ENCODE results near the gene PXN. TPM values are rescaled to one million over a fixed set of nuclear protein-coding genes. Genes with fewer than 3 reads are reported as not detected.

PXN gene
- polyA plus RNA-seq, 2 of the 4 experiments (the other 2 are of a cell fraction) = 40.1 to 97.0 TPM

DNA sequence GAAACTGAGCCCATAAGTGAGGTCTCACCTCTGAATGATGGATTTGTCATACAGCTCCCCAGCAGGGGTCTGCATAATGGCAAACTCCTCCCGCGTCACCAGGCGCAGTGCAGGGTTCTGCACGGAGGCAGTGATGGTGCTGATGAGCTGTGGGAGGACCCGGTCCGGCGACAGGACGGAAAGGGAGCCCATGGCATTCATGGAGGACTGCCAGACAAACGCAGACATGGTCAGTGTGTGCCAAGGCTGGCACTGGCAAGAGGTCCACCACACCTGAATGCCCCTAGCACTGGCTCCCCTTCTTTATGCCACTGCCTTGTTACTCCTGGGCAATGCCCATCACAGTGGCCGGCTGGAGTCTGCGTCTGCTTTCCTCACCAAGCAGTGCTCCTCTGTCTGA, 103.7 kb downstream of the PXN start:
- ATAC-seq (no peak), DNase-seq (ENCODE audit: low read depth in 1 of 2, low spot score in 1 of 2) (no peak), FAIRE-seq (no peak)
- TF ChIP-seq EHMT2 (IDR thresholded peaks at IDR 0.05; ENCODE audit: low read depth) (no peak), POLR2AphosphoS2 (conservative IDR thresholded peaks at IDR 0.05; ENCODE audit: low read length) (no peak; the same call in 1 of the 2 replicates), NFE2L2 (conservative IDR thresholded peaks at IDR 0.05; ENCODE audit: low read length) (no peak), FOSB (CRISPR knock-in tag; IDR thresholded peaks at IDR 0.05) (no peak), RARB (CRISPR knock-in tag; IDR thresholded peaks at IDR 0.05) (no peak), ZNF302 (CRISPR knock-in tag; IDR thresholded peaks at IDR 0.05) (no peak), MAZ (IDR thresholded peaks at IDR 0.05; ENCODE audit: borderline replicate concordance, low read depth, low read length) (no peak), EHF (CRISPR knock-in tag; IDR thresholded peaks at IDR 0.05) (no peak), FOXS1 (CRISPR knock-in tag; IDR thresholded peaks at IDR 0.05) (no peak), TFCP2L1 (CRISPR knock-in tag; IDR thresholded peaks at IDR 0.05) (no peak), RFX5 (IDR thresholded peaks at IDR 0.05) (no peak), KDM5A (IDR thresholded peaks at IDR 0.05) (no peak), HEYL (CRISPR knock-in tag; IDR thresholded peaks at IDR 0.05) (no peak)
- TF ChIP-seq, protein P1, sequence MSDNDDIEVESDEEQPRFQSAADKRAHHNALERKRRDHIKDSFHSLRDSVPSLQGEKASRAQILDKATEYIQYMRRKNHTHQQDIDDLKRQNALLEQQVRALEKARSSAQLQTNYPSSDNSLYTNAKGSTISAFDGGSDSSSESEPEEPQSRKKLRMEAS (IDR thresholded peaks at IDR 0.05) = no peak
- Histone ChIP-seq H3K9me3 (no peaks in the 10 kb centered on the region), H3K4me3 (no peak overlapping the region), H3K4me1 (no peaks in the 10 kb centered on the region), H3K27ac (no peak overlapping the region), H3K4me2 (no peak overlapping the region)
- 92% methylated on average over 11 of the region's 11 CpGs for WGBS (ENCODE audit: missing lambda C conversion rate)
- CTCF ChIA-PET = interaction anchor here (0.8 to 2.3 kb wide), 4 partner anchors 8 to 65 kb away, joined by 3 to 5 read pairs (median 4); no protein-coding TSS in a partner anchor
- POLR2A ChIA-PET = interaction anchor here (0.5 to 0.8 kb wide), 3 partner anchors 13 to 39 kb away, joined by 3 read pairs; partner anchors contain the start of gene RPLP0

Small RNA genes within 50 kb of the gene (small RNA-seq; reads per million reads assigned to genes)
- gene RNU4-1 (4.9 to 425 (median 44.7) reads per million in 6 experiments), gene RNU4-2 (12.8 to 1,807 (median 120) reads per million in 6 experiments), gene RNU6-1088P (0 reads per million in 6 experiments)

Other genes with a start within 250 kb of the PXN start
- 42.0 and 67.6 TPM in 2 replicates for gene RAB35, start 149.0 kb downstream of the PXN start, polyA plus RNA-seq (2011; rRNA removed)
- gene RAB35, start 149.0 kb downstream of the PXN start, polyA plus RNA-seq (2017; fragmentation: RNase III; extraction: RNeasy Plus Mini Kit Qiagen cat#74134 plus additional on column Dnase treatment) = 44.0 to 49.5 TPM (median 47.8 TPM) in 3 replicates
- gene GCN1, start 71.0 kb downstream of the PXN start, polyA plus RNA-seq (2011; rRNA removed) = 64.1 and 81.5 TPM in 2 replicates
- 43.2 to 50.8 TPM (median 45.8 TPM) in 3 replicates for gene GCN1, start 71.0 kb downstream of the PXN start, polyA plus RNA-seq (2017; fragmentation: RNase III; extraction: RNeasy Plus Mini Kit Qiagen cat#74134 plus additional on column Dnase treatment)
- gene RPLP0, start 64.6 kb downstream of the PXN start, polyA plus RNA-seq (2011; rRNA removed) = 5,441 and 7,182 TPM in 2 replicates
- gene RPLP0, start 64.6 kb downstream of the PXN start, polyA plus RNA-seq (2017; fragmentation: RNase III; extraction: RNeasy Plus Mini Kit Qiagen cat#74134 plus additional on column Dnase treatment) = 3,449 to 3,524 TPM (median 3,456 TPM) in 3 replicates
- gene RNU4-2, start 26.2 kb upstream of the PXN start, polyA plus RNA-seq (2011; rRNA removed) = under 0.01 TPM in 1 of 2 replicates, not detected in the other
- not detected in 3 replicates for gene RNU4-2, start 26.2 kb upstream of the PXN start, polyA plus RNA-seq (2017; fragmentation: RNase III; extraction: RNeasy Plus Mini Kit Qiagen cat#74134 plus additional on column Dnase treatment)
- gene RNU4-1, start 27.5 kb upstream of the PXN start, polyA plus RNA-seq (2011; rRNA removed) = not detected in 2 replicates
- not detected in 3 replicates for gene RNU4-1, start 27.5 kb upstream of the PXN start, polyA plus RNA-seq (2017; fragmentation: RNase III; extraction: RNeasy Plus Mini Kit Qiagen cat#74134 plus additional on column Dnase treatment)
- gene SIRT4, start 36.6 kb upstream of the PXN start, polyA plus RNA-seq (2011; rRNA removed) = 1.6 and 2.6 TPM in 2 replicates
- 0.87 to 1.6 TPM (median 0.95 TPM) in 3 replicates for gene SIRT4, start 36.6 kb upstream of the PXN start, polyA plus RNA-seq (2017; fragmentation: RNase III; extraction: RNeasy Plus Mini Kit Qiagen cat#74134 plus additional on column Dnase treatment)
- 0.21 TPM in 1 of 2 replicates, not detected in the other for gene PLA2G1B, start 62.0 kb upstream of the PXN start, polyA plus RNA-seq (2011; rRNA removed)
- not detected in 3 replicates for gene PLA2G1B, start 62.0 kb upstream of the PXN start, polyA plus RNA-seq (2017; fragmentation: RNase III; extraction: RNeasy Plus Mini Kit Qiagen cat#74134 plus additional on column Dnase treatment)
- 0.44 and 0.72 TPM in 2 replicates for gene MSI1, start 103.4 kb upstream of the PXN start, polyA plus RNA-seq (2011; rRNA removed)
- gene MSI1, start 103.4 kb upstream of the PXN start, polyA plus RNA-seq (2017; fragmentation: RNase III; extraction: RNeasy Plus Mini Kit Qiagen cat#74134 plus additional on column Dnase treatment) = 1.0 to 1.9 TPM (median 1.4 TPM) in 3 replicates
- gene COX6A1, start 172.4 kb upstream of the PXN start, polyA plus RNA-seq (2011; rRNA removed) = 948 and 1,287 TPM in 2 replicates
- 709 to 768 TPM (median 759 TPM) in 3 replicates for gene COX6A1, start 172.4 kb upstream of the PXN start, polyA plus RNA-seq (2017; fragmentation: RNase III; extraction: RNeasy Plus Mini Kit Qiagen cat#74134 plus additional on column Dnase treatment)
- 97.9 and 114 TPM in 2 replicates for gene TRIAP1, start 180.7 kb upstream of the PXN start, polyA plus RNA-seq (2011; rRNA removed)
- gene TRIAP1, start 180.7 kb upstream of the PXN start, polyA plus RNA-seq (2017; fragmentation: RNase III; extraction: RNeasy Plus Mini Kit Qiagen cat#74134 plus additional on column Dnase treatment) = 70.9 to 81.9 TPM (median 72.3 TPM) in 3 replicates
- 39.9 and 40.6 TPM in 2 replicates for gene GATC, start 180.7 kb upstream of the PXN start, polyA plus RNA-seq (2011; rRNA removed)
- 19.7 to 22.5 TPM (median 20.6 TPM) in 3 replicates for gene GATC, start 180.7 kb upstream of the PXN start, polyA plus RNA-seq (2017; fragmentation: RNase III; extraction: RNeasy Plus Mini Kit Qiagen cat#74134 plus additional on column Dnase treatment)
- gene SRSF9, start 204.0 kb upstream of the PXN start, polyA plus RNA-seq (2011; rRNA removed) = 173 and 218 TPM in 2 replicates
- 288 to 316 TPM (median 306 TPM) in 3 replicates for gene SRSF9, start 204.0 kb upstream of the PXN start, polyA plus RNA-seq (2017; fragmentation: RNase III; extraction: RNeasy Plus Mini Kit Qiagen cat#74134 plus additional on column Dnase treatment)
- 744 and 825 TPM in 2 replicates for gene DYNLL1, start 230.4 kb upstream of the PXN start, polyA plus RNA-seq (2011; rRNA removed)
- 700 to 848 TPM (median 735 TPM) in 3 replicates for gene DYNLL1, start 230.4 kb upstream of the PXN start, polyA plus RNA-seq (2017; fragmentation: RNase III; extraction: RNeasy Plus Mini Kit Qiagen cat#74134 plus additional on column Dnase treatment)

Measured in A549 (cell line).